ENCODE results near the gene ABCB11. TPM values are rescaled to one million over a fixed set of nuclear protein-coding genes. Genes with fewer than 3 reads are reported as not detected.

The ABCB11 gene
- total and polyA plus RNA-seq, 10 donors = 0.03 to 0.32 (median 0.12) TPM; not detected in 3

DNA sequence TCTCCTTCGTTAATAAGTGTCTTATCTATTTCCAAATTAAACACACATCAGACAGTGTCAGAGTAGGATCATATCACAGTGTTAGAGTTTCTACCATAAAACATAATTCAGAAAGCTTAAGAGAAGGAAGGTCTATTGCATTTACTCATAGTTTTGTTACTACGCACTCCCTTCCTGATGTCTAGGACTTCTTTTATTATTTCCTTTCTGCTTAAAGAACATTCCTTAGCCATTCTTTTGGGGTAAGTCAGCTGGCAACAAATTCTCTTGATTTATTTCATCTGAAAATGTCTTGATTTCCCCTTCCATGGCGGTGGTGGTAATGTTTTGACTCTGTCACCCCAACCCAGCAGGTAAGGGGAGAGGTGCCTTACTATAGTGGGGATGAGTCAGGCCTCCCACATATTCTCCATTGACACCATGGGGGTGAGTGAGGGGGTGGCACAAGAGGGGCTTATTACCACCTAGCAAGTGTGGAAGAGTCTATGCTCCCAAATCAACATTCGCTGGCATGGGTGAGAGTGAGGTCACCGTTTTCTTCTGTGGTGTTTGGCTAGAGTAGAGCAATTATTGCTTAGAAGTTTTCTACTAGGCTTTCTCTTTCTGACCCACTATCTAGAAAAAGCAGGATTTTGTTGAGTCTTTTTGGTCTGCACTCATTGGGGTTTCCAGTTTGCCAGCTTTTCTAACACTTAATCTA, 29.9 kb downstream of the ABCB11 start:
- peaks cover 0 to 7% (median 0%) of the 10 kb centered on the region in 7 donors for H3K27me3 ChIP-seq (replicated peaks in 1 of 7)
- peaks cover 0 to 3% (median 0%) of the 10 kb centered on the region in 6 donors for H3K4me1 ChIP-seq
- H3K9me3 ChIP-seq = no peaks in the 10 kb centered on the region
- 90 to 97% (median 94%) methylated on average over 5 of the region's 5 CpGs for WGBS, 5 donors
- no peak overlapping the region for H3K4me3 ChIP-seq
- intact Hi-C loops (cut with DNase I; ENCODE audit: low total_unique reads) = no loop called here
- H3K27ac ChIP-seq = no peak overlapping the region
- no peak for DNase-seq
- TF ChIP-seq POLR2A (IDR thresholded peaks at IDR 0.05) (no peak), POLR2AphosphoS5 (IDR thresholded peaks at IDR 0.05) (no peak), CTCF (IDR thresholded peaks at IDR 0.05 in 8 of 11, conservative IDR thresholded peaks at IDR 0.05 in 3 of 11) (no peak)
- H3K36me3 ChIP-seq = no peaks in the 10 kb centered on the region

- no peak for DNase-seq
- WGBS, 5 donors = 95 to 100% (median 97%) methylated on average over 1 of the region's 1 CpG
- Histone ChIP-seq H3K36me3 (no peaks in the 10 kb centered on the region), H3K27me3 (replicated peaks in 1 of 7) (peaks cover 0 to 2% (median 0%) of the 10 kb centered on the region in 7 donors), H3K4me1 (peaks cover 0 to 3% (median 0%) of the 10 kb centered on the region in 6 donors), H3K4me3 (no peak overlapping the region), H3K9me3 (no peaks in the 10 kb centered on the region), H3K27ac (no peak overlapping the region)
- TF ChIP-seq POLR2AphosphoS5 (IDR thresholded peaks at IDR 0.05) = no peak
- TF ChIP-seq POLR2A (IDR thresholded peaks at IDR 0.05) = no peak
- TF ChIP-seq CTCF (IDR thresholded peaks at IDR 0.05 in 8 of 11, conservative IDR thresholded peaks at IDR 0.05 in 3 of 11) = no peak
- intact Hi-C loops (cut with DNase I; ENCODE audit: low total_unique reads) = no loop called here
Measured at GRCh38 chr2:168999668-169000213, 31.4 kb downstream of the ABCB11 start.

DNA sequence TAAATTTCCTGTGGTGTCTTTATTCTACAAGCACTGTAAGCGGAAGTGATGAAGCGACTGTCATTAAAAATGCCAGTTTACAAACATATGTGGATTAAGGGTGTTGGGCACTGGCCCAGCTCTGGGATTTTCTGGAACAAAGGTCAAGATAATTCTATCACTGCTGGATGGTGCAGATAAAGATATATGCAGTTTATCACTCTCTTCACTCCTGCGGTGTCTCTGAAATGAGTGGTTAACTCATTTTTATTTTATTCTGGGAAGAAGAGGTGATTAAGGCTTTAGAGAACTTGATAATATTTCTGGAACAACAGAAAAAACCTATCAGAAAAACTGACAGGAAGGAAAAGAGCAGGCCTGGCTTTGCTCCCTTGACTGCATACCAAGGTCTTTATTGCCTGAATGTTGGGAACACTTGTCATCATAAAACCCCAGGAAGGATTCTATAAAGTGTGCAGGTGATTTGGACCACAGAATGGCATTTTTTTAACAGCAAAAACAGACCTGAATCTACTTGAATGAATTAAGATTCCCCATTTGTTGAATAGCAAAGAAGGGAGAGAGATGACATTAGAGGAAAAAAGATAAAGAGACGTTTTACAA, 32.4 kb downstream of the ABCB11 start:
- 69 to 85% (median 74%) methylated on average over 4 of the region's 4 CpGs for WGBS, 5 donors
- DNase-seq = no peak
- intact Hi-C loops (cut with DNase I; ENCODE audit: low total_unique reads) = no loop called here

More for the DNA sequence above, 32.4 kb downstream of the ABCB11 start:
- no peak overlapping the region for H3K27ac ChIP-seq
- H3K4me1 ChIP-seq = peaks cover 0 to 3% (median 0%) of the 10 kb centered on the region in 6 donors
- H3K4me3 ChIP-seq = no peak overlapping the region
- TF ChIP-seq CTCF (IDR thresholded peaks at IDR 0.05 in 8 of 11, conservative IDR thresholded peaks at IDR 0.05 in 3 of 11) = no peak
- no peak for TF ChIP-seq POLR2AphosphoS5 (IDR thresholded peaks at IDR 0.05)
- no peak for TF ChIP-seq POLR2A (IDR thresholded peaks at IDR 0.05)
- no peaks in the 10 kb centered on the region for H3K9me3 ChIP-seq
- no peaks in the 10 kb centered on the region for H3K36me3 ChIP-seq
- no peaks in the 10 kb centered on the region for H3K27me3 ChIP-seq (replicated peaks in 1 of 7)

Measured in spleen (tissue), 11 donors.